K562 (cell line): ENCODE measurements around the gene RBP7. TPM values are rescaled to one million over a fixed set of nuclear protein-coding genes. Genes with fewer than 3 reads are reported as not detected.

Experiments
- BRD4 ChIP-seq: fragments of 200-600 bp; sonication (generic); IDR thresholded peaks from 2 replicates; pipeline ENCODE4 v1.6.1; 2017; ENCODE audit warnings: inconsistent platforms
- C11orf30 ChIP-seq: fragments of 450-650 bp; IDR thresholded peaks from 2 replicates; pipeline ENCODE4 v1.6.1; 2016; ENCODE audit warnings: low read depth, mild to moderate bottlenecking
- CEBPB ChIP-seq: fragments of 450-650 bp; IDR thresholded peaks from 2 replicates; pipeline ENCODE4 v1.6.1; 2016; ENCODE audit warnings: missing genetic modification characterization, missing compliant biosample characterization
- E2F3 ChIP-seq: fragments of 250-450 bp; sonication (Bioruptor Pico); IDR thresholded peaks from 2 replicates; pipeline ENCODE4 v1.4.0; 2020; ENCODE audit warnings: mild to moderate bottlenecking
- E2F5 ChIP-seq: sonication (generic); formaldehyde crosslinking; IDR thresholded peaks from 2 replicates; pipeline ENCODE4 v1.8.0; 2022; ENCODE audit warnings: mild to moderate bottlenecking, missing genetic modification reagents
- GABPB2 ChIP-seq: fragments of 250-450 bp; sonication (Bioruptor Pico); conservative IDR thresholded peaks from 2 replicates; pipeline ENCODE4 v1.5.1; 2021; ENCODE audit warnings: mild to moderate bottlenecking
- HMGN3 ChIP-seq: IDR thresholded peaks from 2 replicates; pipeline ENCODE4 v1.6.1; 2011; ENCODE audit warnings: borderline replicate concordance, low read depth, mild to moderate bottlenecking, mixed read lengths, low read length; ENCODE audit not compliant: insufficient read length; ENCODE audit errors: extremely low read depth
- NBN ChIP-seq: fragments of 450-650 bp; IDR thresholded peaks from 2 replicates; pipeline ENCODE4 v1.6.1; 2016; ENCODE audit warnings: low read depth, mild to moderate bottlenecking
- PHF21A ChIP-seq: fragments of 450-650 bp; IDR thresholded peaks from 2 replicates; pipeline ENCODE4 v1.6.1; 2017; ENCODE audit warnings: low read depth, borderline replicate concordance
- PREB ChIP-seq: sonication (generic); formaldehyde crosslinking; IDR thresholded peaks from 2 replicates; pipeline ENCODE4 v1.8.1; 2023; ENCODE audit warnings: mild to moderate bottlenecking, missing genetic modification reagents
- PURB ChIP-seq: sonication (generic); formaldehyde crosslinking; IDR thresholded peaks from 2 replicates; pipeline ENCODE4 v1.9.0; 2021; ENCODE audit warnings: low read depth, mild to moderate bottlenecking, missing genetic modification reagents
- RREB1 ChIP-seq: fragments of 250-450 bp; sonication (Bioruptor Pico); IDR thresholded peaks from 2 replicates; pipeline ENCODE4 v1.4.0; 2020
- STAT5B ChIP-seq: fragments of 250-450 bp; sonication (Bioruptor Pico); IDR thresholded peaks from 2 replicates; pipeline ENCODE4 v1.8.0; 2021; ENCODE audit warnings: mild to moderate bottlenecking, inconsistent platforms
- ZNF146 ChIP-seq: IDR thresholded peaks from one replicate; pipeline ENCODE4 v1.6.1; 2018; ENCODE audit warnings: missing compliant biosample characterization; ENCODE audit not compliant: unreplicated experiment
- ZNF239 ChIP-seq: fragments of 250-450 bp; sonication (Bioruptor Pico); IDR thresholded peaks from 2 replicates; pipeline ENCODE4 v1.4.0; 2020; ENCODE audit warnings: mild to moderate bottlenecking
- ZNF311 ChIP-seq: fragments of 250-450 bp; sonication (Bioruptor Pico); IDR thresholded peaks from 2 replicates; pipeline ENCODE4 v1.4.0; 2020; ENCODE audit warnings: mild to moderate bottlenecking, moderate library complexity
- ZNF449 ChIP-seq: fragments of 250-450 bp; sonication (Bioruptor Pico); IDR thresholded peaks from 2 replicates; pipeline ENCODE4 v1.8.0; 2022; ENCODE audit warnings: moderate library complexity, mild to moderate bottlenecking, inconsistent platforms
- ZNF511 ChIP-seq: sonication (generic); formaldehyde crosslinking; IDR thresholded peaks from 2 replicates; pipeline ENCODE4 v1.8.0; 2022; ENCODE audit warnings: mild to moderate bottlenecking, missing genetic modification reagents
- ZNF586 ChIP-seq: fragments of 450-650 bp; formaldehyde crosslinking; conservative IDR thresholded peaks from 2 replicates; pipeline ENCODE4 v1.4.0; 2020; ENCODE audit warnings: mild to moderate bottlenecking, moderate library complexity
- polyA plus RNA-seq, 8 experiments: library from polyadenylated mRNA; depleted of rRNA in 4 of 8; stranded (reverse) in 5 of 8; unstranded in 3 of 8; fragments of >200 nt; fragmentation: Nextera tagmentation in 2 of 8; fragmentation: Illumina TruSeq in 1 of 8; extraction: Ambion mirVana in 2 of 8; extraction: Trizol in 1 of 8; gene quantifications; 2 replicates each; pipeline versions ENCODE4 v1.2.1 to v1.2.3, GENCODE V29; 2011 to 2014; ENCODE audit warnings: inconsistent platforms in 1 of 8, missing spikeins in 1 of 8
- total RNA-seq, 7 experiments: library from RNA; depleted of rRNA in 6 of 7; stranded (reverse); fragments of >200 nt in 6 of 7; fragmentation: Illumina TruSeq in 2 of 7; extraction: Trizol in 2 of 7; gene quantifications; 2 replicates each; pipeline versions ENCODE4 v1.2.1 to v1.2.3, GENCODE V29; 2011 to 2021; ENCODE audit warnings: low replicate concordance in 1 of 7

The RBP7 gene
- total and polyA plus RNA-seq, 9 of the 15 experiments (the other 6 are each of a cell fraction or from before 2014, with no cell fraction given) = not detected

GRCh38 chr1:10032590-10033358 lies 35.7 kb downstream of the RBP7 start, which contains the start of gene UBE4B (continued):
- TF ChIP-seq ZNF511 (CRISPR knock-in tag) (peak; percentile 92), ZNF586 (CRISPR knock-in tag) (no peak), ZNF146 (no peak), ZNF449 (CRISPR knock-in tag) (no peak), ZNF239 (CRISPR knock-in tag) (no peak), PHF21A (no peak), HMGN3 (peak; percentile 96), RREB1 (0 out of 2 replicates have a peak, but pooled peaks have one; percentile 16), STAT5B (CRISPR knock-in tag) (no peak), ZNF311 (CRISPR knock-in tag) (no peak), NBN (peak; percentile 4; the same call in 1 of the 2 replicates), GABPB2 (CRISPR knock-in tag) (no peak), PURB (CRISPR knock-in tag) (no peak), E2F3 (no peak), BRD4 (no peak), E2F5 (CRISPR knock-in tag) (no peak), CEBPB (tag) (no peak), PREB (CRISPR knock-in tag) (no peak), C11orf30 (peak; percentile 96)
